GM19452 (cell line): ENCODE data around the gene PRDM15.

Source experiments
- ATAC-seq: cut with Tn5 transposase; IDR thresholded peaks from one replicate; pipeline ENCODE4 v1.9.1; 2021; ENCODE audit not compliant: unreplicated experiment

The PRDM15 gene

DNA sequence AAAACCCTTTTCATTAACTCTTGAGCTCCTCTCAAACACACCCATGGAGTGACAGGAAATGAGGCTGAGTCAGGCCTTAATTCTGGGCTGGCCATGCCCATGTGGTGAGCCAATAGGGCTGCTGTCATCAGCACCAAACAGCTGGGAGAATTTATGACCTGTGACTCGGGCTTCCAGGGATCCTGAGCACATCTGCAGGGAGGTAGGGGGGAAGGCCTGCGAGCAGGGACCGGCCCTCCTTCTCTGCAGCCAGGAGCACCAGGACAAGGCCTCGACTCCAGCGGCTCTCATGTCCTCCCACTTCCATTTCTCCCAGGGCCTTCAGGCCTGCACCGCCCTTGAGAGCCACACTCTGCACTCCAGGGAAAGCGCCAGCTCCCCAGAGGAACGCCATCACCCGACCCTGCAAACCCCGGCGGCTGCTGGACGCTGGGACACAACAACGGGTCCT lies 126.9 kb downstream of the PRDM15 start:
- ATAC-seq: no peak

DNA sequence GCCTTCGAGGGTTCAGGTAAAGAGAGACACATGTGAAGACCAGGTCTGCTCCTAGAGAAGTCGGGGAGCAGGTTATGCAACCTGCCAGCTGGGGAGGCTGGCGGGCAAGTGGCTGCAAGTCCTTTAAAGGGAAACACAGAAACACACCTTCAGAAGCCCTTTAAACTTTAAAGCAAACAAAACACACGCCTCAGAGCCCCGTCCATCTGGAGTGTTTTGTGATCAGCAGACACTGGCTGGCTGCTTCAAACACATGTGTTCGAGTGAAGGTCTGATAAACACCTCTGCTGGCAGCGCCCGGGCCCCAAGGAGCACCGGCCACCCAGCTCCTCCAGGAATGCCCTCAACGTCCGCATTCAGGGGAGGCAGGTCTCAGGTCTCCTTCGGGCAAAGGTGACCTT lies 127.5 kb downstream of the PRDM15 start:
- ATAC-seq: no peak

DNA sequence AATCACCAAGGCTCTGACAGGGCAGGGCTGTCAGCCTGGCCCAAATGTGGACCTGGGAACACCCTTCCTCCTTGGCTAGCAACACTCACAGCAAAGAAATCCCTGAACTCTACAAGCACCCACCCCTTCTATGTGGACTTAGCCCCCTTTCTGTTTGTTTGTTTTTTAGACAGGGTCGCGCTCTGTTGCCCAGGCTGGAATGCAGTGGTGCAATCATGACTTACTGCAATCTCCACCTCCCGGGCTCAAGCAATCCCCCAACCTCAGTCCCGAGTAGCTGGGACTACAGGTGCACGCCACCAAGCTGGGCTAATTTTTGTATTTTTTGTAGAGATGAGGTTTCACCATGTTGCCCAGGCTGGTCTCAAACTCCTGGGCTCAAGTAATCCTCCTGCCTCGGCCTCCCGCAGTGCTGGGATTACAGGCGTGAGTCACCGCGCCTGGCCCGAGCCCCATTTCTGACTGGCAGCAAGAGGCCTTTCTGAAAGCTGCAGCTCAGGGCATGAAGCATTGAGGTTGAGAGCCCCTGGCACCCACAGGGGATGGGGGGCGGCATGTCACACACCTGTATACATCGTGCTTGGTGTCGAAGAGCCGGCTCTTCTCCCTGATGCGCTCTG lies 128.5 kb downstream of the PRDM15 start:
- ATAC-seq: no peak

GRCh38 chr21:41750051-41750450 lies 129.1 kb downstream of the PRDM15 start:
- no peak for ATAC-seq

- ATAC-seq: no peak
Measured at GRCh38 chr21:41749286-41749685, 129.9 kb downstream of the PRDM15 start.
